CD4-positive, alpha-beta T cell treated with Interleukin-1 beta for 1 hour (primary cell): ENCODE measurements around the gene KCNC3.
A peak's percentile ranks its signal among the peaks of the same experiment; 100 is the strongest.

Experiments
- DNase-seq, 2 donors: peaks; one replicate each; pipeline ENCODE4 v3.0.0-alpha.2; 2020 to 2022

KCNC3 gene

GRCh38 chr19:50326101-50326664 is 3.0 kb downstream of the KCNC3 start:
- DNase-seq, result no peak

- DNase-seq, result peak; percentile 73 to 76
These were observed 3.7 kb downstream of the KCNC3 start for GRCh38 chr19:50325310-50326100.

GRCh38 chr19:50324331-50324730 is 4.8 kb downstream of the KCNC3 start:
- DNase-seq, result no peak

GRCh38 chr19:50323782-50324133 is 5.4 kb downstream of the KCNC3 start:
- DNase-seq, result no peak

- DNase-seq, result no peak
These were observed 6.0 kb downstream of the KCNC3 start for GRCh38 chr19:50322931-50323781.

- no peak for DNase-seq
These were observed 6.9 kb downstream of the KCNC3 start for GRCh38 chr19:50322234-50322633.

GRCh38 chr19:50321831-50322230 is 7.3 kb downstream of the KCNC3 start:
- DNase-seq, result no peak

- DNase-seq, result no peak
These were observed 8.6 kb downstream of the KCNC3 start for GRCh38 chr19:50320596-50320995.

- DNase-seq, result no peak
These were observed 9.1 kb downstream of the KCNC3 start for GRCh38 chr19:50320051-50320450.

- no peak for DNase-seq
These were observed 10.0 kb downstream of the KCNC3 start for GRCh38 chr19:50319156-50319555.

GRCh38 chr19:50318438-50318837 is 10.7 kb downstream of the KCNC3 start:
- no peak for DNase-seq

GRCh38 chr19:50317115-50317514 is 12.1 kb downstream of the KCNC3 start:
- DNase-seq, result no peak

- no peak for DNase-seq
These were observed 13.3 kb downstream of the KCNC3 start for GRCh38 chr19:50315773-50316448.

- DNase-seq, result no peak
These were observed 14.2 kb downstream of the KCNC3 start for GRCh38 chr19:50314724-50315708.

GRCh38 chr19:50313812-50314536 is 15.2 kb downstream of the KCNC3 start:
- no peak for DNase-seq

- no peak for DNase-seq
These were observed 16.0 kb downstream of the KCNC3 start for GRCh38 chr19:50312967-50313811.

GRCh38 chr19:50311723-50312635 is 17.2 kb downstream of the KCNC3 start:
- DNase-seq, result no peak

GRCh38 chr19:50310759-50311465 is 18.3 kb downstream of the KCNC3 start:
- no peak for DNase-seq
